IPS DF 19.7 (cell line): ENCODE data around the gene IMMT.
"Not testable (repeated sequence)": the region's sequence is repeated elsewhere in the genome, so short reads cannot be mapped to it uniquely, and the experiment has no call there.

Source experiments
- DNase-seq: peaks from one replicate; pipeline ENCODE4 v3.0.0-alpha.2; 2013; ENCODE audit warnings: low read depth, low spot score

The IMMT gene

GRCh38 chr2:86201671-86202335, 6.5 kb upstream of the IMMT start:
- DNase-seq: no peak

- not testable (repeated sequence) for DNase-seq
Measured at GRCh38 chr2:86200564-86200963, 5.3 kb upstream of the IMMT start.

- DNase-seq: no peak
Measured at GRCh38 chr2:86199834-86200177, 4.5 kb upstream of the IMMT start.

GRCh38 chr2:86195808-86196387, 636 bp upstream of the IMMT start:
- no peak for DNase-seq

- DNase-seq: peak; percentile 74
Measured at GRCh38 chr2:86194751-86195054, 559 bp downstream of the IMMT start.

- no peak for DNase-seq
Measured at GRCh38 chr2:86193901-86194567, 1.2 kb downstream of the IMMT start.

GRCh38 chr2:86189782-86190416, 5.4 kb downstream of the IMMT start:
- no peak for DNase-seq

- DNase-seq: no peak
Measured at GRCh38 chr2:86186431-86186830, 8.8 kb downstream of the IMMT start.

- DNase-seq: no peak
Measured at GRCh38 chr2:86185517-86186212, 9.6 kb downstream of the IMMT start.

GRCh38 chr2:86176597-86176996, 18.7 kb downstream of the IMMT start:
- no peak for DNase-seq

- no peak for DNase-seq
Measured at GRCh38 chr2:86175828-86176227, 19.4 kb downstream of the IMMT start.

GRCh38 chr2:86174445-86174844, 20.8 kb downstream of the IMMT start:
- DNase-seq: no peak

- DNase-seq: no peak
Measured at GRCh38 chr2:86172610-86173009, 22.7 kb downstream of the IMMT start.

GRCh38 chr2:86171295-86171694, 24.0 kb downstream of the IMMT start:
- no peak for DNase-seq

GRCh38 chr2:86170449-86170848, 24.8 kb downstream of the IMMT start:
- no peak for DNase-seq

- DNase-seq: no peak
Measured at GRCh38 chr2:86160156-86160952, 34.9 kb downstream of the IMMT start.

GRCh38 chr2:86158286-86158685, 37.0 kb downstream of the IMMT start:
- no peak for DNase-seq

- DNase-seq: no peak
Measured at GRCh38 chr2:86157009-86157556, 38.2 kb downstream of the IMMT start.

- DNase-seq: no peak
Measured at GRCh38 chr2:86150502-86150901, 44.8 kb downstream of the IMMT start.

GRCh38 chr2:86147793-86148192, 47.5 kb downstream of the IMMT start:
- no peak for DNase-seq
